Activated CD4-positive, alpha-beta T cell treated with anti-CD3 and anti-CD28 coated beads for 36 hours (primary cell): ENCODE measurements around the gene TMEM14A. TPM values are rescaled to one million over a fixed set of nuclear protein-coding genes. Genes with fewer than 3 reads are reported as not detected.
A peak's percentile ranks its signal among the peaks of the same experiment; 100 is the strongest.

Experiments used
- ATAC-seq: fragments of 200-7000 bp; cut with Tn5 transposase; one replicate; pipeline ENCODE4 v1.10.0; 2021; ENCODE audit warnings: mild to moderate bottlenecking, moderate library complexity
- CTCF ChIA-PET: fragments of 350-600 bp; sonication (Branson Sonifier 250); formaldehyde crosslinking; loops from one replicate; lab custom pipeline; 2021; ENCODE audit warnings: antibody characterized with exemption; lab: Charles Lee
- POLR2A ChIA-PET: fragments of 350-600 bp; sonication (Branson Sonifier 250); formaldehyde crosslinking; loops from one replicate; lab custom pipeline; 2021; ENCODE audit warnings: antibody characterized with exemption, inconsistent platforms; lab: Charles Lee
- DNase-seq: peaks from one replicate; pipeline ENCODE4 v3.0.0-alpha.2; 2020
- H3K27ac Mint-ChIP-seq: one replicate; pipeline ENCODE4 v1.8.0; 2021; ENCODE audit warnings: mixed read lengths
- H3K27me3 Mint-ChIP-seq: one replicate; pipeline ENCODE4 v1.8.0; 2021; ENCODE audit warnings: mixed read lengths
- H3K36me3 Mint-ChIP-seq: one replicate; pipeline ENCODE4 v1.8.0; 2021; ENCODE audit warnings: low read depth, mixed read lengths
- H3K4me1 Mint-ChIP-seq: one replicate; pipeline ENCODE4 v1.8.0; 2021; ENCODE audit warnings: mixed read lengths
- H3K4me3 Mint-ChIP-seq: one replicate; pipeline ENCODE4 v1.8.0; 2021; ENCODE audit warnings: mild to moderate bottlenecking, moderate library complexity, mixed read lengths
- H3K9me3 Mint-ChIP-seq: one replicate; pipeline ENCODE4 v1.8.0; 2021; ENCODE audit warnings: low read depth, mixed read lengths
- intact Hi-C, 2 experiments: fragments of 100-400 bp; cut with DNase I in 1 of 2; cut with micrococcal nuclease in 1 of 2; formaldehyde crosslinking; loops; one replicate each; pipeline versions ENCODE4 v1.14.2 to v1.15.1; 2022 to 2024; cut with DNase I, micrococcal nuclease
- total RNA-seq, 2 experiments: library from RNA; stranded (reverse); gene quantifications; one replicate each; pipeline ENCODE4 v1.2.3, GENCODE V29; 2021

TMEM14A gene
- total RNA-seq, 2 experiments from 2014 or later: 10.4 to 18.8 TPM

GRCh38 chr6:52657870-52658269 lies 13.0 kb upstream of the TMEM14A start:
- CTCF ChIA-PET: interaction anchor here (0.6 to 1.0 kb wide), 3 partner anchors 24 to 562 kb away, joined by 3 to 5 read pairs (median 3); no protein-coding TSS in a partner anchor

GRCh38 chr6:52661551-52661950 lies 9.4 kb upstream of the TMEM14A start:
- ChIA-PET POLR2A (no interaction called here), CTCF (interaction anchor here (0.8 to 4.3 kb wide), 8 partner anchors 10 to 253 kb away, joined by 3 to 67 read pairs (median 6); partner anchors contain the start of gene EFHC1)
- DNase-seq: no peak
- ATAC-seq: no peak
- Mint-ChIP-seq H3K27me3 (no peaks in the 10 kb centered on the region), H3K27ac (no peak overlapping the region), H3K9me3 (no peaks in the 10 kb centered on the region), H3K4me3 (no peak overlapping the region), H3K4me1 (no peaks in the 10 kb centered on the region), H3K36me3 (no peaks in the 10 kb centered on the region)
- intact Hi-C loops: loop anchor here in 1 of 2 experiments (5.0 to 10.0 kb wide), 2 partner anchors 379 to 497 kb away; partner anchors contain the start of gene MCM3

More at GRCh38 chr6:52657870-52658269, 13.0 kb upstream of the TMEM14A start:
- Mint-ChIP-seq H3K36me3 (no peaks in the 10 kb centered on the region), H3K4me3 (no peak overlapping the region), H3K9me3 (no peaks in the 10 kb centered on the region), H3K27ac (no peak overlapping the region), H3K4me1 (no peaks in the 10 kb centered on the region), H3K27me3 (peaks cover 6% of the 10 kb centered on the region)
- POLR2A ChIA-PET: no interaction called here
- ATAC-seq (no peak), DNase-seq (no peak)
- intact Hi-C loops: no loop called here

DNA sequence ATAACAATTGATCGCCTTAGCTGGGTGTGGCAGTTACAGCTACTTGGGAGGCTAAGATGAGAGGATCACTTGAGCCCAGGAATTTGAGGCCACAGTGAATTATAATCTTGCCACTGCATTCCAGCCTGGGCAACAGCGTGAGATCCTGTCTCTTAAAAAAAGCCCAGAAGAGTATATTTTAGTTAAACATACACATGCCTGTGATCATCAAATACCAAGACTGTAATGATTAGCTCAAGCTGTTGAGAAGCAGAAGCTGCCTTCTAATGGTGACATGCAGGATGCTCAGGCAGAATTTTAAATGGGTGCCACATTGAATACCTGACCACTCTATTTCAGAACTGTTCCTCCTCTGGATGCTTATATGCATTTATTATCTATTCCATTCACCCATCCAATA lies 8.9 kb upstream of the TMEM14A start:
- ChIA-PET CTCF (interaction anchor here (0.6 to 4.3 kb wide), 14 partner anchors 11 to 612 kb away, joined by 3 to 67 read pairs (median 6); partner anchors contain the start of gene EFHC1), POLR2A (no interaction called here)
- Mint-ChIP-seq H3K9me3 (no peaks in the 10 kb centered on the region), H3K4me1 (peaks cover 2% of the 10 kb centered on the region), H3K4me3 (no peak overlapping the region), H3K27me3 (no peaks in the 10 kb centered on the region), H3K27ac (no peak overlapping the region), H3K36me3 (no peaks in the 10 kb centered on the region)
- DNase-seq (no peak), ATAC-seq (no peak)
- intact Hi-C loops: loop anchor here (2.0 to 10.0 kb wide), 3 partner anchors 255 to 497 kb away; partner anchors contain the start of gene MCM3 (in 1 of the 2)

- ChIA-PET POLR2A (no interaction called here), CTCF (interaction anchor here (0.6 to 4.3 kb wide), 16 partner anchors 9 to 614 kb away, joined by 3 to 67 read pairs (median 5); partner anchors contain the start of genes EFHC1 and MCM3)
- H3K27ac Mint-ChIP-seq: no peak overlapping the region
- no peak overlapping the region for H3K4me3 Mint-ChIP-seq
- no peaks in the 10 kb centered on the region for H3K27me3 Mint-ChIP-seq
- intact Hi-C loops: loop anchor here (1.0 to 10.0 kb wide), 8 partner anchors 11 to 499 kb away; partner anchors contain the start of genes EFHC1 (in 1 of the 2) and MCM3 (in 1 of the 2)
- peaks cover 1% of the 10 kb centered on the region for H3K36me3 Mint-ChIP-seq
- H3K4me1 Mint-ChIP-seq: peaks cover 11% of the 10 kb centered on the region
- no peaks in the 10 kb centered on the region for H3K9me3 Mint-ChIP-seq
- DNase-seq (peak; percentile 77), ATAC-seq (peak; percentile 59)
Observed at GRCh38 chr6:52663120-52663935, 7.6 kb upstream of the TMEM14A start.

- H3K4me3 Mint-ChIP-seq: no peak overlapping the region
- ChIA-PET POLR2A (no interaction called here), CTCF (interaction anchor here (0.6 to 4.3 kb wide), 8 partner anchors 13 to 379 kb away, joined by 3 to 67 read pairs (median 7); partner anchors contain the start of genes EFHC1 and MCM3)
- no peaks in the 10 kb centered on the region for H3K27me3 Mint-ChIP-seq
- no peak for DNase-seq
- intact Hi-C loops: loop anchor here (1.0 to 10.0 kb wide), 11 partner anchors 12 to 501 kb away; partner anchors contain the start of genes EFHC1 (in 2 of the 2), FBXO9 (in 1 of the 2), MCM3 (in 1 of the 2) and TRAM2 (in 1 of the 2)
- H3K27ac Mint-ChIP-seq: no peak overlapping the region
- no peaks in the 10 kb centered on the region for H3K9me3 Mint-ChIP-seq
- peaks cover 1% of the 10 kb centered on the region for H3K36me3 Mint-ChIP-seq
- peaks cover 11% of the 10 kb centered on the region for H3K4me1 Mint-ChIP-seq
- ATAC-seq: no peak
Observed at GRCh38 chr6:52663936-52664185, 7.1 kb upstream of the TMEM14A start.

GRCh38 chr6:52664186-52664990 lies 6.5 kb upstream of the TMEM14A start:
- ATAC-seq (peak; percentile 99), DNase-seq (peak; percentile 86)
- Mint-ChIP-seq H3K9me3 (no peaks in the 10 kb centered on the region), H3K4me3 (no peak overlapping the region), H3K4me1 (peaks cover 11% of the 10 kb centered on the region), H3K27ac (no peak overlapping the region), H3K36me3 (peaks cover 1% of the 10 kb centered on the region), H3K27me3 (no peaks in the 10 kb centered on the region)
- POLR2A ChIA-PET: no interaction called here
- CTCF ChIA-PET: interaction anchor here (0.6 to 1.4 kb wide), 10 partner anchors 10 to 387 kb away, joined by 3 to 7 read pairs (median 3); no protein-coding TSS in a partner anchor
- intact Hi-C loops: loop anchor here (1.0 to 10.0 kb wide), 6 partner anchors 88 to 501 kb away; partner anchors contain the start of genes EFHC1 (in 1 of the 2), FBXO9 (in 1 of the 2), MCM3 (in 1 of the 2) and TRAM2 (in 1 of the 2)

GRCh38 chr6:52664991-52665686 lies 5.8 kb upstream of the TMEM14A start:
- DNase-seq: no peak
- Mint-ChIP-seq H3K4me1 (peaks cover 15% of the 10 kb centered on the region), H3K27me3 (no peaks in the 10 kb centered on the region), H3K4me3 (no peak overlapping the region), H3K9me3 (no peaks in the 10 kb centered on the region), H3K27ac (no peak overlapping the region), H3K36me3 (peaks cover 1% of the 10 kb centered on the region)
- ChIA-PET POLR2A (no interaction called here), CTCF (interaction anchor here (0.6 to 1.4 kb wide), 14 partner anchors 9 to 406 kb away, joined by 3 to 7 read pairs (median 3); no protein-coding TSS in a partner anchor)
- intact Hi-C loops: loop anchor here (1.0 to 10.0 kb wide), 6 partner anchors 88 to 502 kb away; partner anchors contain the start of genes EFHC1 (in 1 of the 2), FBXO9 (in 1 of the 2), MCM3 (in 1 of the 2) and TRAM2 (in 1 of the 2)
- no peak for ATAC-seq

- Mint-ChIP-seq H3K4me3 (no peak overlapping the region), H3K27ac (no peak overlapping the region), H3K27me3 (no peaks in the 10 kb centered on the region), H3K36me3 (peaks cover 1% of the 10 kb centered on the region), H3K4me1 (peaks cover 19% of the 10 kb centered on the region), H3K9me3 (no peaks in the 10 kb centered on the region)
- ATAC-seq (no peak), DNase-seq (no peak)
- ChIA-PET POLR2A (no interaction called here), CTCF (interaction anchor here (0.8 to 1.4 kb wide), 7 partner anchors 14 to 405 kb away, joined by 3 to 4 read pairs (median 4); no protein-coding TSS in a partner anchor)
- intact Hi-C loops: loop anchor here in 1 of 2 experiments (10.0 kb wide), 1 partner anchor 501 kb away; no protein-coding TSS in a partner anchor
Observed at GRCh38 chr6:52666071-52666470, 4.8 kb upstream of the TMEM14A start.

DNA sequence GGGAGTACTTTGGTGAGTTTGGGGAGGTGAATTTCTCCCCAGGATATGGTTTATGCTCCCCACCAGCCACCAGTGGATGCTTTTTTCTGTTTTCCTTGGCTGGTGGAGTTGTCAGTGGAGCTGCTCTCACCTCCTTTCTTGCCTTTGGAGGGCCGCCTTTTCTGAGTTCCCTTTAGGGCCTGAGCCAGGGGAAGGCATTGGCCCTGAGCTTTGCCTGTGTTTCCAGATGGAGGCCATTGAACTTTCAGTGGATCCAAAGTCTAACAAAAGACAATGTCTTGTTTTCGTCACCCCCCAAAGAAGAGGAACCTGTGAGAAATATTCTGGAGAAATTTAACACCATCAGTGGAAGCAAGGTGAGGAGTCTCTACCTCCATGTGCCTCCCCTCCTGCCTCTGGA lies 4.4 kb upstream of the TMEM14A start:
- POLR2A ChIA-PET: no interaction called here
- Mint-ChIP-seq H3K27ac (no peak overlapping the region), H3K27me3 (no peaks in the 10 kb centered on the region), H3K4me3 (no peak overlapping the region), H3K9me3 (no peaks in the 10 kb centered on the region), H3K36me3 (peaks cover 1% of the 10 kb centered on the region), H3K4me1 (peaks cover 22% of the 10 kb centered on the region)
- ATAC-seq (no peak), DNase-seq (no peak)
- CTCF ChIA-PET: interaction anchor here (0.7 to 1.1 kb wide), 5 partner anchors 14 to 242 kb away, joined by 3 to 4 read pairs (median 3); no protein-coding TSS in a partner anchor
- intact Hi-C loops: loop anchor here in 1 of 2 experiments (10.0 kb wide), 1 partner anchor 502 kb away; no protein-coding TSS in a partner anchor

DNA sequence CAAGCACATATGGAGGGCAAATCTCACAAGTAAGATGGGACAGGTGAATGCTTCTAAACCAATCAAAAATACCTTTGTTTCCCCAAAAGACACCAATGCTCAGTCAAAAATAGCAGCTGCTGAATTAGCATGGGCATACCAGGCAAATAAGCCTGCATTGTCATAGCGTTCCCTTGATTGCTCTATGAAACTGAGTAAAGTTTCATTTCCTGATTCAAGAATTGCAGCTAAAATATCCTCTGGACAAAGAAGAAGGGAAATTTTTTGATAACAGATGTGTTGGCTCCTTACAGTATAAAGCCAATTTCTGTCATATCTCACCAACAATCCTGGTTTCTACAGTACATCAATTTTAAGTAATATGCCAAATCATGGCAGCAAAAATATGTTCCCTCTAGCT lies 3.3 kb upstream of the TMEM14A start:
- peaks cover 32% of the 10 kb centered on the region for H3K4me1 Mint-ChIP-seq
- H3K27me3 Mint-ChIP-seq: no peaks in the 10 kb centered on the region
- no peak overlapping the region for H3K4me3 Mint-ChIP-seq
- ATAC-seq (no peak), DNase-seq (no peak)
- no peak overlapping the region for H3K27ac Mint-ChIP-seq
- intact Hi-C loops: loop anchor here in 1 of 2 experiments (10.0 kb wide), 1 partner anchor 503 kb away; no protein-coding TSS in a partner anchor
- ChIA-PET CTCF (interaction anchor here (0.8 kb wide), 1 partner anchor 15 kb away, joined by 3 read pairs; no protein-coding TSS in a partner anchor), POLR2A (no interaction called here)
- H3K9me3 Mint-ChIP-seq: no peaks in the 10 kb centered on the region
- peaks cover 1% of the 10 kb centered on the region for H3K36me3 Mint-ChIP-seq
